ENCODE measurements around the gene SMOC1. TPM values are rescaled to one million over a fixed set of nuclear protein-coding genes. Genes with fewer than 3 reads are reported as not detected.

Gene SMOC1
- total and polyA plus RNA-seq, 2 of the 8 experiments (the other 6 are each of a cell fraction or from before 2014, with no cell fraction given): 1.6 to 2.4 TPM

- 17% methylated on average over 1 of the region's 1 CpG; no CpG with 5 or more reads in 1 of the 2 experiments for WGBS, 2 experiments (ENCODE audit: extremely low coverage in 1 of 2, insufficient coverage in 1 of 2, insufficient read length in 1 of 2, insufficient replicate concordance in 2 of 2, low coverage in 1 of 2, low lambda C conversion rate in 2 of 2, missing lambda C conversion rate in 1 of 2)
Measured at GRCh38 chr14:70023871-70024270, 144.7 kb downstream of the SMOC1 start.

More at GRCh38 chr14:70023871-70024270, 144.7 kb downstream of the SMOC1 start:
- Histone ChIP-seq H3K27ac (ENCODE audit: low read depth, low read length) (no peak overlapping the region), H2AK5ac (ENCODE audit: low read depth, low read length) (no peak overlapping the region), H3K79me1 (ENCODE audit: low read depth, low read length) (no peaks in the 10 kb centered on the region), H3K9me3 (ENCODE audit: insufficient read depth in 2 of 2, low read depth in 1 of 2, low read length in 1 of 2) (no peaks in the 10 kb centered on the region), H4K91ac (replicated peaks; ENCODE audit: insufficient read length, low read length) (no peak overlapping the region), H3K14ac (ENCODE audit: insufficient read length) (no peak overlapping the region), H2AFZ (ENCODE audit: low read length) (no peak overlapping the region), H3K79me2 (ENCODE audit: control insufficient read depth in 1 of 2, insufficient read depth in 2 of 2, low read length in 2 of 2) (no peaks in the 10 kb centered on the region), H2BK5ac (ENCODE audit: low read depth, low read length) (no peak overlapping the region), H3K4me3 (ENCODE audit: extremely low read depth in 1 of 4, insufficient read depth in 2 of 4, low read depth in 3 of 4, low read length in 4 of 4) (no peak overlapping the region), H3K18ac (ENCODE audit: extremely low read depth, low read length) (no peak overlapping the region), H3K23ac (ENCODE audit: insufficient read length) (no peak overlapping the region), H2BK15ac (ENCODE audit: low read length) (no peak overlapping the region), H3K4me2 (ENCODE audit: insufficient read depth in 1 of 2, low read depth in 2 of 2, low read length in 2 of 2) (no peak overlapping the region), H3K4me1 (replicated peaks in 1 of 4; ENCODE audit: control insufficient read depth in 3 of 4, insufficient read depth in 4 of 4, low read length in 3 of 4) (peaks cover 0 to 2% (median 0%) of the 10 kb centered on the region in 4 experiments; a peak in 2 of 7 replicates), H3K4ac (replicated peaks; ENCODE audit: insufficient read length, low read depth, low read length) (no peak overlapping the region), H4K8ac (ENCODE audit: extremely low read depth, insufficient read depth, low read length) (no peak overlapping the region), H3K27me3 (replicated peaks in 1 of 4; ENCODE audit: control insufficient read depth in 3 of 4, extremely low read depth in 1 of 4, insufficient read depth in 3 of 4, low read length in 3 of 4) (no peaks in the 10 kb centered on the region), H4K5ac (ENCODE audit: insufficient read length, low read depth, low read length) (no peak overlapping the region), H3K23me2 (ENCODE audit: low read depth, low read length) (peaks cover 2% of the 10 kb centered on the region; the same call in 1 of the 2 replicates), H4K20me1 (replicated peaks in 1 of 2; ENCODE audit: control insufficient read depth in 1 of 2, insufficient read depth in 2 of 2, low read length in 2 of 2) (no peaks in the 10 kb centered on the region), H2BK12ac (ENCODE audit: low read depth, low read length) (no peak overlapping the region), H3K36me3 (ENCODE audit: control insufficient read depth in 2 of 4, insufficient read depth in 4 of 4, low read length in 3 of 4) (no peaks in the 10 kb centered on the region; a peak in 1 of 8 replicates), H2BK120ac (replicated peaks; ENCODE audit: low read depth, low read length) (no peak overlapping the region), H3K9ac (replicated peaks in 1 of 4; ENCODE audit: extremely low read depth in 1 of 4, low read depth in 3 of 4, low read length in 3 of 4) (no peak overlapping the region), H2BK20ac (ENCODE audit: low read length) (no peak overlapping the region), H3K56ac (replicated peaks; ENCODE audit: insufficient read length, low read depth, low read length) (no peak overlapping the region)
- FAIRE-seq (no peak), DNase-seq (ENCODE audit: low read depth in 1 of 2, low spot score in 2 of 2) (no peak)
- CTCF ChIA-PET (ENCODE audit: partially characterized antibody): interaction anchor here (0.6 to 3.1 kb wide), 9 partner anchors 10 to 205 kb away, joined by 3 to 15 read pairs (median 4); no protein-coding TSS in a partner anchor
- no peak for TF ChIP-seq MAX (IDR thresholded peaks at IDR 0.05)
- TF ChIP-seq JUND (IDR thresholded peaks at IDR 0.05; ENCODE audit: low read length): no peak
- POLR2A ChIA-PET (ENCODE audit: partially characterized antibody): no interaction called here

Measured in H1 (cell line).